Bronchial epithelial cell (primary cell): ENCODE measurements around the gene NDUFB10. TPM values are rescaled to one million over a fixed set of nuclear protein-coding genes. Genes with fewer than 3 reads are reported as not detected.

ENCODE experiments used
- DNase-seq: peaks from one replicate; pipeline ENCODE4 v3.0.0-alpha.2; 2010; ENCODE audit warnings: low read depth
- FAIRE-seq: peaks from 2 replicates; lab custom pipeline; 2011; peaks lifted over from hg19 to GRCh38; lab: Jason Lieb, UNC
- H3K27me3 ChIP-seq: 2 replicates; pipeline ENCODE4 v1.5.1; 2011; ENCODE audit warnings: low read length; ENCODE audit not compliant: control insufficient read depth, insufficient read depth
- H3K36me3 ChIP-seq: 2 replicates; pipeline ENCODE4 v1.5.1; 2011; ENCODE audit warnings: low read length; ENCODE audit not compliant: control insufficient read depth, insufficient read depth
- H3K4me3 ChIP-seq: 2 replicates; pipeline ENCODE4 v1.5.1; 2011; ENCODE audit warnings: mild to moderate bottlenecking, low read depth, low read length, control low read depth
- total RNA-seq: library from RNA; depleted of rRNA; stranded (reverse); fragments of >200 nt; gene quantifications from 2 replicates; pipeline ENCODE4 v1.2.1, GENCODE V29; 2014
- TF ChIP-seq, protein P1 (sequence below): IDR thresholded peaks from 2 replicates; pipeline ENCODE4 v1.5.1; 2011; ENCODE audit warnings: mild to moderate bottlenecking, moderate library complexity, low read length, control low read depth, inconsistent platforms; ENCODE audit not compliant: insufficient read depth, severe bottlenecking

The NDUFB10 gene
- total RNA-seq, 1 donor from 2014 or later, result 115 TPM

DNA sequence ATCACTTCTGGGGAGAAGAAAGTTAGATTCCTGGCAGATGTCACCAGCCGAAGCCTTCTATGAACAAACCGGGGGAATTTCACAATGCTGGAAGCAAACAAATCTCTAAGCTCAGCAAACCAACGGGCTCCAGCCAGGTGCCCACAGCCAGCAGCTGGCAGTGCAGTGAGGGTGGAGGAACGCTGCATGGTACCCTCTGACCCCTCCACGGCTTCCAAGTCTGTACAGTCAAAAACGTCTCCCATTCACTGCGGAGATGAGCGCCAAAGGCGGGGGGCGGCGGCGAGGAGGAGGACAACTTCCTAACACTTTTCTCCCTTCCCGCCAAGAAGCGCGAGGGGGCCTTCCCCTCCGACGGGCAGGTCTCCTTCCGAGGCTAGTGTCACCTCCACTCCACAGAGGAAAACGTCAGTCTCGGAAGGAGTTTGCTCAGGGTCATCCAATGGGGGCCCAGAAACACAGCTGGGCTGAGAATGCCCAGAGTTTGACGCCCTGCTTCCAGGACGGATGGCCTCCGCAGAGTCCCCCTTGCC lies 49.4 kb downstream of the NDUFB10 start:
- TF ChIP-seq, protein P1, sequence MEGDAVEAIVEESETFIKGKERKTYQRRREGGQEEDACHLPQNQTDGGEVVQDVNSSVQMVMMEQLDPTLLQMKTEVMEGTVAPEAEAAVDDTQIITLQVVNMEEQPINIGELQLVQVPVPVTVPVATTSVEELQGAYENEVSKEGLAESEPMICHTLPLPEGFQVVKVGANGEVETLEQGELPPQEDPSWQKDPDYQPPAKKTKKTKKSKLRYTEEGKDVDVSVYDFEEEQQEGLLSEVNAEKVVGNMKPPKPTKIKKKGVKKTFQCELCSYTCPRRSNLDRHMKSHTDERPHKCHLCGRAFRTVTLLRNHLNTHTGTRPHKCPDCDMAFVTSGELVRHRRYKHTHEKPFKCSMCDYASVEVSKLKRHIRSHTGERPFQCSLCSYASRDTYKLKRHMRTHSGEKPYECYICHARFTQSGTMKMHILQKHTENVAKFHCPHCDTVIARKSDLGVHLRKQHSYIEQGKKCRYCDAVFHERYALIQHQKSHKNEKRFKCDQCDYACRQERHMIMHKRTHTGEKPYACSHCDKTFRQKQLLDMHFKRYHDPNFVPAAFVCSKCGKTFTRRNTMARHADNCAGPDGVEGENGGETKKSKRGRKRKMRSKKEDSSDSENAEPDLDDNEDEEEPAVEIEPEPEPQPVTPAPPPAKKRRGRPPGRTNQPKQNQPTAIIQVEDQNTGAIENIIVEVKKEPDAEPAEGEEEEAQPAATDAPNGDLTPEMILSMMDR, result no peak
- Histone ChIP-seq H3K4me3 (peak overlapping the region; percentile 59), H3K27me3 (no peaks in the 10 kb centered on the region), H3K36me3 (peaks cover 23% of the 10 kb centered on the region)
- FAIRE-seq (no peak), DNase-seq (no peak)

DNA sequence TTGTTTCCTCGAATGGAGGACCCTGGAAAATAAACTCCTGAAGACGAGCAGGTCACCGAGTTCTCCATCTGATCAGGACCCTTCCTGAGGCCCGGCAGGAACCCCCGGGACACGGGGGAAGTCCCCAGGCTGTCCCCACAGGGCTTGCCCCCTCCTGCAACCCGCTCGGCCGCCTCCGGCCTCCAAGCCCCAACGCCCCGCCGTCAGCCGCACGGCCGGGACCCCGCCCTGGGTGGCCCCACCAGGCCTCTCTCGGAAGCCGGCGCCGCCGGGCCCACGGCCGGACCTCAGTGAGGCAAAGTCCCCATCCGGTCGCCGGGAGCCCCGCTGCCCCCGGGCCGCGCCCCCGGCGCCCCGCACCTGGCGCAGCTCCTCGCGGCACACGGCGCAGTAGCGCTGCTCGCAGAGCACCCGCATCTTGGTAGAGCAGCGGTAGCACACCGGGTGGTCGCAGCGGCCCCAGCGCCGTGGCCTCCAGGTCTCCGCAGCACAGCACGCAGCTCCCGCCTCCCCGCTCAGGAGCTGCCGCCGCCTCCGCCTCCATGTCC lies 49.9 kb downstream of the NDUFB10 start:
- no peak for FAIRE-seq

GRCh38 chr16:2009791-2010510 lies 50.6 kb downstream of the NDUFB10 start, which contains the start of gene ZNF598:
Gene ZNF598, minus strand, starts transcription at chr16:2009821.
- H3K4me3 ChIP-seq, result peak within 1 kb of the TSS; percentile 59
- FAIRE-seq (no peak), DNase-seq (peak; percentile 52)
- H3K36me3 ChIP-seq, result peaks cover 17% of the 10 kb centered on the region
- TF ChIP-seq, protein P1, result peak; percentile 9
- H3K27me3 ChIP-seq, result no peaks in the 10 kb centered on the region

More for the DNA sequence above, 49.9 kb downstream of the NDUFB10 start:
- TF ChIP-seq, protein P1, result no peak
- no peak for DNase-seq
- Histone ChIP-seq H3K27me3 (no peaks in the 10 kb centered on the region), H3K36me3 (peaks cover 22% of the 10 kb centered on the region), H3K4me3 (peak overlapping the region; percentile 59)

Other genes with a start within 250 kb of the NDUFB10 start
- 48.5 and 56.9 TPM in 2 replicates for gene NME3, start 188.0 kb upstream of the NDUFB10 start, total RNA-seq
- gene EME2, start 186.7 kb upstream of the NDUFB10 start, total RNA-seq, result 5.8 and 6.1 TPM in 2 replicates
- gene MRPS34, start 186.4 kb upstream of the NDUFB10 start, total RNA-seq, result 71.3 and 74.8 TPM in 2 replicates
- gene SPSB3, start 177.0 kb upstream of the NDUFB10 start, total RNA-seq, result 35.5 and 48.2 TPM in 2 replicates
- 60.2 and 82.9 TPM in 2 replicates for gene NUBP2, start 176.6 kb upstream of the NDUFB10 start, total RNA-seq
- under 0.01 TPM in 1 of 2 replicates, not detected in the other for gene IGFALS, start 165.8 kb upstream of the NDUFB10 start, total RNA-seq
- gene HAGH, start 132.7 kb upstream of the NDUFB10 start, total RNA-seq, result 60.0 and 91.8 TPM in 2 replicates
- 61.6 and 61.9 TPM in 2 replicates for gene FAHD1, start 132.3 kb upstream of the NDUFB10 start, total RNA-seq
- gene MEIOB, start 87.4 kb upstream of the NDUFB10 start, total RNA-seq, result 0.26 TPM in 1 of 2 replicates, not detected in the other
- gene HS3ST6, start 41.1 kb upstream of the NDUFB10 start, total RNA-seq, result 2.2 TPM in 1 of 2 replicates, not detected in the other
- 2.9 and 6.0 TPM in 2 replicates for gene MSRB1, start 16.3 kb upstream of the NDUFB10 start, total RNA-seq
- gene RPL3L, start 4.8 kb upstream of the NDUFB10 start, total RNA-seq, result under 0.01 and 0.13 TPM in 2 replicates
- gene RPS2, start 5.3 kb downstream of the NDUFB10 start, total RNA-seq, result 5,082 and 6,563 TPM in 2 replicates
- not detected in 2 replicates for gene RNF151, start 7.3 kb downstream of the NDUFB10 start, total RNA-seq
- gene TBL3, start 12.5 kb downstream of the NDUFB10 start, total RNA-seq, result 38.5 and 44.5 TPM in 2 replicates
- 1.6 and 2.0 TPM in 2 replicates for gene NOXO1, start 21.9 kb downstream of the NDUFB10 start, total RNA-seq
- 16.1 and 18.4 TPM in 2 replicates for gene GFER, start 24.7 kb downstream of the NDUFB10 start, total RNA-seq
- 2.9 and 5.2 TPM in 2 replicates for gene SYNGR3, start 30.4 kb downstream of the NDUFB10 start, total RNA-seq
- 26.3 and 31.9 TPM in 2 replicates for gene ZNF598, start 50.3 kb downstream of the NDUFB10 start, total RNA-seq
- gene NPW, start 60.2 kb downstream of the NDUFB10 start, total RNA-seq, result 0.13 TPM in 1 of 2 replicates, not detected in the other
- gene NHERF2, start 67.4 kb downstream of the NDUFB10 start, total RNA-seq, result 15.8 and 20.1 TPM in 2 replicates
- gene NTHL1, start 88.3 kb downstream of the NDUFB10 start, total RNA-seq, result 18.6 and 44.0 TPM in 2 replicates
- gene TSC2, start 88.4 kb downstream of the NDUFB10 start, total RNA-seq, result 25.0 and 34.7 TPM in 2 replicates
- gene PKD1, start 176.4 kb downstream of the NDUFB10 start, total RNA-seq, result 56.1 and 114 TPM in 2 replicates
- 0.26 and 0.90 TPM in 2 replicates for gene RAB26, start 189.1 kb downstream of the NDUFB10 start, total RNA-seq
- 47.4 and 50.2 TPM in 2 replicates for gene TRAF7, start 196.2 kb downstream of the NDUFB10 start, total RNA-seq
- gene CASKIN1, start 237.1 kb downstream of the NDUFB10 start, total RNA-seq, result under 0.01 and 1.8 TPM in 2 replicates
- 10.9 and 11.6 TPM in 2 replicates for gene MLST8, start 245.9 kb downstream of the NDUFB10 start, total RNA-seq